Measurements from ENCODE around the gene ADARB1.

Gene ADARB1

GRCh38 chr21:45078371-45078770, 4.0 kb downstream of the ADARB1 start:
- DNase-seq = no peak

- DNase-seq = peak; percentile 87
Measured at GRCh38 chr21:45078877-45079281, 4.5 kb downstream of the ADARB1 start.

- DNase-seq = peak; percentile 9
Measured at GRCh38 chr21:45079351-45079750, 5.0 kb downstream of the ADARB1 start.

- no peak for DNase-seq
Measured at GRCh38 chr21:45080232-45080631, 5.9 kb downstream of the ADARB1 start.

DNA sequence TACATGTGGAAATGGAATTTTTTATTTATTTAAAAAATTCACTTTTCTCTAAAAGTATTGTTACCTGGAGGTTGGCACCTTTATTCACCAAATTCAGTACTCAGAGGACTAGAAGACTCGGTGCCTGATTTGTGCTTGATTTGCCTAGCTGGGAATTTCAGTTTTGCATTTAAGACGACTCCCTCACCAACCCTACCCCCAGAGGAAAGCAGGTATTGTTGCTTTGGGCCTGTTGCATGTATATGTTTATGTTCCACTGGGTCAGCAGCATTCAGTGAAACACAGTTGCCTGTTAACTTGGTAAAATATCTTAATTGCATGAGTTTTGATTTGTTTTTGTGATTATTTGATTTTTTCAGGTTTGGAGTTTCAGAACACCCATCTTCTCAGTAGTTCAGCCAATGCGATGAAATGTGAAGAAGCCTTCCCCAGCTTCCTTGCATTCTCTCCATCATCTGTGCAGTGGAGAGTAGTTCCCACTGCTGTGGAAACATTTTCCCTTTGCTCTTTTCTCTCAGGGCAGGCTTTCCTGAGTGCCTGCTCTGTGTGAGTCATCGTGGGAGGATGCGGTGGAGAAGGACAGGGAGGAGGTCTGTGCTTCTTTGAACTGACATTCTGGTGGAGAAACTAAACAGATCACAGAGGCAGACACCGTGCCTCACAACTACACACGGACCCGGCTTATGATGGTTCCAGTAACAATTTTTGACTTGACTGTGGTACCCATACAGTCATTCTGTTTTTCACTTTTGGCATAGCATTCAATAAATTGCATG, 6.4 kb downstream of the ADARB1 start:
- DNase-seq = peak; percentile 44

DNA sequence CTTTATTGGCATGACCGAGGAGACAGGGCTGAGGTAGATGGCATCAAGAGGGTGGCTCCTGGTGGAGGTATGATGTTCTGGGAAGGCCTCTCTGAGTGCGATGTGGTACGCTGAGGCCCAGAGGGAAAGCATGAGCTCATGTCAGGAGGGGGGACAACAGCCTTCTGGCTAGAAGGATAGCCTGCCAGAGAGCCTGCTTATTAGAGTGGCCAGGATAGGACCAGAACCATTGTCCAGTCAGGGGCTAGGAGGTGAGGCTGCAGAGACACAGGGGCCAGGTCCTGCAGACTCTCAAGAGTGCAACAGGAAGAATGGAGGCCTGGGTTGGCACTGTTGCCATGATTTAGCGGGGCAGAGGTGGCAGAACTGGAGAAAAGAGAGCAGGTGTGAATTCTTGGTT, 7.3 kb downstream of the ADARB1 start:
- DNase-seq = no peak

- no peak for DNase-seq
Measured at GRCh38 chr21:45082736-45083135, 8.4 kb downstream of the ADARB1 start.

- peak; percentile 13 for DNase-seq
Measured at GRCh38 chr21:45084121-45084520, 9.7 kb downstream of the ADARB1 start.

GRCh38 chr21:45084881-45085536, 10.6 kb downstream of the ADARB1 start:
- DNase-seq = no peak

DNA sequence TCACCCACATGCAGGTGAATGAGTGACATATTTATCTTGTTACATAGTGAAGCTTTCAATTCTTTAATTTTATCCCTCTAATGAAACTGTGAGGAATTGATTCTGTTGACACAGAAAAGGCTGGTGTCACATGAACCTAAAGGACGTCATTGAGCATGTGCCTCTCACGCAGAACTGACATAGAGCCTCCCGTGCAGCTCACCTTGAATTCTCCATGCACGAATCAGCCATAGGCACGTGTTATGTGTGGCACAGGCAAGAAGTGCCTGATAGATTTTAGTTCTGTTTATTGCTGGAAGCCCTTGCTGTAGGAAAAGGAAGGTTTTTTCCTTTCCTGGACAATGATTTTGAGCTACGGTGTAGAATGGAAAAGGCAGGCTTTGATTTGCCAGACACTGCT, 11.3 kb downstream of the ADARB1 start:
- DNase-seq = no peak

GRCh38 chr21:45086337-45086958, 12.1 kb downstream of the ADARB1 start:
- DNase-seq = no peak

DNA sequence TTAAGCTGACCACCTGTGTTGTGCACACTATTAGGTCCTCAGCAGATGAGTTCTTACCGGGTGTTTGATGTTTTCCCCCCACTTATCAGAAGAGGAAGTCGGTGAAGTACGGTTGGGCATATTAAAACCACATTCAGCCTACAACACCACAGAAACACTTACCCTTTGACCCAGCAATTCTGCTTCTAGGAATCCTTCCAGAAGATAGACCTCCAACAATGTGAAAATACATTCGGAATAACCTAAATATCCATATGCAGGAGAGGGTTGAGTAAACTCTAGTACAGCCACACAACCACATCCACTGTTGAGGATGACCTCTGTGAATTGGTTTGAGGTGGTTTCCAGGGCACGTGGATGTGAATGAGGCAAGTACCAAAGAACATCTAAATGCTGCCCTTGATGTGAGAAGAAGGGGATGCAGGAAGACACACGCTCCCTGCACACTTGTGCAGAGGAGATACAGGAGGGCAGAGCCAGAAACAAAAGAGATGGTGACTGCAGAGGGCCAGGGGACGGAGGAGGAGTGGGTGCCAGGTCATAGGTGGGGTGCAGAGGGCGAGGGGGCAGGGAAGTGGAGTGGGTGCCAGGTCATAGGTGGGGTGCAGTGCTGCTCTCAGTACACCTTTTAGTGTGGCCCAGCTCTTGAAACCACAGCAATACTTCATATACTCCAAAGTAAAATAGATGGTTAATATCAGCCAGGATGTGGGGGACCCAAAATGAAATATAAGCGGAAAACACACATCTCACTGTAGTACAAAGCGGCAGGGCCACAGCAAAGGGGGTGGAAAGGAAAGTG, 12.8 kb downstream of the ADARB1 start:
- peak; percentile 31 for DNase-seq

GRCh38 chr21:45088116-45088515, 13.7 kb downstream of the ADARB1 start:
- no peak for DNase-seq

GRCh38 chr21:45088729-45089128, 14.3 kb downstream of the ADARB1 start:
- DNase-seq = no peak

DNA sequence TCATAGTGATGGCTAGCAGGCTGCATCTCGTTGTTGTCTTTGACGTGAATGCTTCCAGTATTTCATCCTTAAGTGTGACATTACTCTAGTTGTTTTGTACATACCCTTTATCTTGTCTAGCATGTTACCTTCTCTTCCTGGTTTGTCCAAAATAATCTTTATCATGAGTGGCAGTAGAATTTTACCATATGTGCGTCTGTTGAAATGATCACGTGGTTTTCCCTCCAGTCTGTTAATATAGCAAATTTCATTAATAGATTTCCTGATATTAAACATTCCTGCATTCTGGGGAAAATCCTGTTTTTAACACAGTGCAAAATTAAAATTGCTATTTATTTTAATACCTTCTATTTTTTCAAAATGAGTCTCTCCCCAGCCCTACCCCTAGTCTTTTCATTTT, 15.6 kb downstream of the ADARB1 start:
- no peak for DNase-seq

DNA sequence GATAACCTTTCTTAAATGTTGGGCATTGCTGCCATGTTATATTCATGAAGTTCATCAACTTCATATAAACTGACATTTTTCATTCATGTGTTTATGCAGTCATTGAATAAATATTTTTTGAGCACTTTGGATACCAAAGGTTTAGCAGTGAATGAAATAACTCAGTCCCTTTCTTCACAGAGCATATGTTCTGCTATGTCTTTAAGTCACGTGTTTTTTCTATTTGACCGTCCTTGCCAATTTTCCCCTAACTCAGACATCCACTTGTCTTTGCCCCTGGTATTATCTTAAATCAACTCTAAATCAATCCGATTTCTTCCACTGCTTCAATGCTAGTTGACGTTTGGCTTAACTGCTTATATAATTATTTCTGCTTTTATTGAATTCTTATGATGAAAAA, 16.6 kb downstream of the ADARB1 start:
- no peak for DNase-seq

- no peak for DNase-seq
Measured at GRCh38 chr21:45091550-45092322, 17.4 kb downstream of the ADARB1 start.

DNA sequence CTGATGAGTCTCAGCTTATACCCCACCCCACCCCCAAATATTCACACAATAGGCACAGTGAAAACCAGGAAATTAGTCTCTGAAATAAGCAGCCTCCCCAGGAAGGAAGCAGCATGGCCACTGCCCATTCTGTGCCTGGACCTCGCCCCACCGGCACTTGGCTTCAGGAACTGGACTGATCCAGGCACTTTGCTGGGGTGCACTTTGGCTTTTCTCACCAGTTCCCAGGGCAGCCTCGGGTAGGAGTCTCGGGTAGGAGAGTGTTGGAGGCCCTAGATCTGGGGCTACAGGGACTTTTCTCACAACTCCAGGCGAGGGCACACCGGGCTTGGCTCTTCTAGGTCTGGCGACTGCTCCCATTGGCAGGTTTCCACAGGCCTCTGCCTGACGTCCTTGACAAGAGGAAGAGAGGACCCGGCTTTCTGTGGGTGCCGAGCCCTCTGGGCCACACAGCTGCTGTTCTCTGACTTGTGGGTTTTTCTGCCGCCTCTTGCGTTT, 18.7 kb downstream of the ADARB1 start:
- no peak for DNase-seq

GRCh38 chr21:45094412-45094811, 20.0 kb downstream of the ADARB1 start:
- DNase-seq = no peak

DNA sequence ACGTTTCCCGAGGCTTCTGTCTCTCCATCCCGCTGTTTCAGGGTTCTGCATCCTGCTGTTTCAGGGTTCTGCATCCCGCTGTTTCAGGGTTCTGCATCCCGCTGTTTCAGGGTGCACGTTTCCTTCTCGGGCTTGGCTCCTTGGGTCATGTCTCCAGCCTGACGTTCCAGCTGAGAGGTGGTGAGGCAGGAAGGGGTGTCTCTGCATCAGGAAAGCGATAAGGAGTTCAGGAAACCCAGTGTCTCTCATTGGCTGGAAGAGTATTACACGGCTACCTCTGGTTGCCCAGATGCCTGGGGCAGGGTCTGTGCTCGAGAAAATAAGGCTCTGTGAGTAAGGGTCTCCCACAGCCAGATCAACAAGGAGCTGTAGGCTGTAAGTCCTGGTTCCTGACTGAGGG, 21.1 kb downstream of the ADARB1 start:
- no peak for DNase-seq

- no peak for DNase-seq
Measured at GRCh38 chr21:45096217-45096616, 21.8 kb downstream of the ADARB1 start.

DNA sequence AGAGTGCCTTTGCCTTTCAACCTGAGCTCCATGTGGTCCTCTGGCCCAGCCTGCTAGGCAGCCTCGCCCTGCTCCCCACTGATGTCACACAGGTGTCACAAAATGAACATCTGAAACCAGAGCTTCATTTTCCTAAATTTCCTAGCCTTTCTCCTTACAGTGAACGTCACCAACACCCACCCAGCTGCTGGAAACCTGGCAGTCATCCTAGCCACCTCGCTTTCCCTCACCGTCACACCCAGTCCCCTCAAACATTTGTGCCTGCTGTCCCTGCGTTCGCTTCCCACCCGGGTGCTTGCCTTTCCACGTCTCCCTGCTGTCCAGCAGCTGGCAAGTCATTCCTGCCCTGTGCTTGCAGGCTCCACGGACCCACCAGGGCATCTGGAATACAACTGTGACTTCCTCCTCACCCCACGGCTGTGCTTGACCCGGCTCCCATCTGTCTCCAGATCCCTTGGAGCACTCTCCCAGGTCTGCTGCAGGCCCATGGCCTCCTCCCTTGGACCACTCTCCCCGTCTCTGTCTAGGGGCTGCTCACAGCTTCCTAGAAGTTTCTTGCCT, 23.5 kb downstream of the ADARB1 start:
- DNase-seq = no peak
